Heart right ventricle (tissue), 16 donors: ENCODE results near the gene PTPRM. TPM values are rescaled to one million over a fixed set of nuclear protein-coding genes. Genes with fewer than 3 reads are reported as not detected.

Experiments used
- ATAC-seq, 8 donors: fragments of 200-7000 bp; cut with Tn5 transposase; one replicate each; pipeline ENCODE4 v1.9.1; 2020; ENCODE audit warnings: mild to moderate bottlenecking in 8 of 8, moderate library complexity in 8 of 8, moderate number of reproducible peaks in 1 of 8
- DNase-seq, 2 donors: peaks; one replicate each; pipeline ENCODE4 v3.0.0-alpha.2; 2020
- H3K27ac ChIP-seq, 10 donors: fragments of 200-600 bp; sonication (generic) in 2 of 10; one replicate each; pipeline versions ENCODE4 v1.5.0 to v1.8.0; 2020 to 2022; ENCODE audit warnings: mild to moderate bottlenecking in 3 of 10
- H3K27me3 ChIP-seq, 7 donors: fragments of 200-600 bp; one replicate each; pipeline ENCODE4 v1.8.0; 2021 to 2022; ENCODE audit warnings: mild to moderate bottlenecking in 2 of 7
- H3K36me3 ChIP-seq, 9 donors: fragments of 200-600 bp; sonication (generic) in 1 of 9; one replicate each; pipeline versions ENCODE4 v1.5.0 to v1.8.0; 2020 to 2022; ENCODE audit warnings: mild to moderate bottlenecking in 2 of 9
- H3K4me1 ChIP-seq, 9 donors: fragments of 200-600 bp; sonication (generic) in 1 of 9; one replicate each; pipeline versions ENCODE4 v1.5.0 to v1.8.0; 2020 to 2022; ENCODE audit warnings: mild to moderate bottlenecking in 4 of 9
- H3K4me3 ChIP-seq, 10 donors: fragments of 200-600 bp; sonication (generic) in 2 of 10; one replicate each; pipeline versions ENCODE4 v1.5.0 to v1.8.0; 2020 to 2022; ENCODE audit warnings: mild to moderate bottlenecking in 7 of 10, moderate library complexity in 2 of 10
- H3K9me3 ChIP-seq, 11 donors: fragments of 200-600 bp in 10 of 11; sonication (generic) in 2 of 11; one replicate each; pipeline versions ENCODE4 v1.5.0 to v1.8.0; 2013 to 2022; ENCODE audit warnings: mild to moderate bottlenecking in 2 of 11, control low read depth in 1 of 11, moderate library complexity in 1 of 11
- WGBS, 2 donors: extraction: QIAGEN DNeasy Blood & Tissue Kit; methylation state at CpG; one replicate each; pipeline ENCODE4 v1.1.7; 2013; ENCODE audit warnings: inconsistent platforms in 1 of 2; 5-methylcytosine and 5-hydroxymethylcytosine counted together
- intact Hi-C, 10 donors: fragments of 100-400 bp; cut with DNase I; formaldehyde crosslinking; loops; one replicate each; pipeline versions ENCODE4 v1.11.1 to v1.14.2; 2022
- polyA plus RNA-seq, 2 donors: library from polyadenylated mRNA; stranded (reverse); fragments of 200-250 nt; gene quantifications; one replicate each; pipeline ENCODE4 v1.2.3, GENCODE V29; 2013
- total RNA-seq, 10 donors: library from RNA; stranded (reverse); fragmentation: NEBNext Ultra II Directional in 3 of 10; extraction: Animal tissue kit (Norgen Biotek cat#: 25700) in 3 of 10; gene quantifications; one replicate each; pipeline versions ENCODE4 v1.2.1 to v1.2.4, GENCODE V29; 2021 to 2023
- TF ChIP-seq, protein P1 (sequence below), 9 donors: fragments of 200-600 bp; sonication (generic) in 2 of 9; IDR thresholded peaks; one replicate each; pipeline versions ENCODE4 v1.5.0 to v1.8.0; 2021 to 2022; ENCODE audit warnings: antibody characterized with exemption in 9 of 9, mild to moderate bottlenecking in 5 of 9, moderate library complexity in 1 of 9
- donor health status: Arrhythmogenic right ventricular cardiomyopathy.
- donor health status: ischemic (EF 13 %, LVEDD 7.1; RV severe dilation, severe dysfunction).
- donor health status: healthy with polysubstance abuse.
- donor health status: DM: no; HTN: yes; CAD: no.
- donor health status: DM: no; HTN: no; CAD: no.
- donor health status: ischemic (EF 25% LVEDD 6.9; RV normal size, moderate dysfunction).
- donor health status: ischemic (EF 25% LVEDD 5.7; RV mildly dilated, moderate dysfunction).
- donor health status: healthy.
- donor health status: DM: yes; HTN: yes; CAD: no.
- donor health status: Ischemic cardiomyopathy.
- donor health status: ischemic (EF 35%, LVEDD 5.7; RV mildly dilated, moderate dysfunction).
- donor health status: nonischemic (EF 11% LVEDD 7.7; RV severe dilation, severe dysfunction).
- donor health status: DM: yes; HTN: yes; CAD: no.
- donor health status: PGD.
- donor health status: ischemic (EF 29% LVEDD 5.4; RV normal size, mild dysfunction).
- donor health status: nonischemic (EF 23%, LVEDD 6.1; RV moderate dilation, normal function).

Gene PTPRM
- total and polyA plus RNA-seq, 12 donors: 81.7 to 170 (median 132) TPM

DNA sequence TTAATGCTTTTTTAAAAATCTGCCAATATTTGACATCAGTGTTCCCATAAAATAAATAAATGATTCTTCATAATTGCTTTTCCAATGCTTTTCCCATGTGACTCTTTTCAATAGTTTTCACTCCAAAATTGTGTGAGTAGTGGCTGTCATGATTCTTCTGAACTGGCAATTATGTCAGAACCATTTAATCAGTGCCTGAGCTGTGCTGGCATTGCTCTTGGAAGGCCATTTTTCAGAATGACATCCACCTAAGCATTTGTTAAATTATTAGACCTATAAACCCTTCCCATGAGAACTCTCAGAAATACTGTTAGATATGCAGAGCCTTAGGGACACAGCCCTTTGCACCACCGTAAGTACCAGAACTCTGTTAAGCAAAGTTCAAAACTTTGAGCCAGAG, 707.3 kb downstream of the PTPRM start:
- no peak overlapping the region for H3K27ac ChIP-seq
- no peak overlapping the region for H3K4me3 ChIP-seq
- TF ChIP-seq, protein P1, sequence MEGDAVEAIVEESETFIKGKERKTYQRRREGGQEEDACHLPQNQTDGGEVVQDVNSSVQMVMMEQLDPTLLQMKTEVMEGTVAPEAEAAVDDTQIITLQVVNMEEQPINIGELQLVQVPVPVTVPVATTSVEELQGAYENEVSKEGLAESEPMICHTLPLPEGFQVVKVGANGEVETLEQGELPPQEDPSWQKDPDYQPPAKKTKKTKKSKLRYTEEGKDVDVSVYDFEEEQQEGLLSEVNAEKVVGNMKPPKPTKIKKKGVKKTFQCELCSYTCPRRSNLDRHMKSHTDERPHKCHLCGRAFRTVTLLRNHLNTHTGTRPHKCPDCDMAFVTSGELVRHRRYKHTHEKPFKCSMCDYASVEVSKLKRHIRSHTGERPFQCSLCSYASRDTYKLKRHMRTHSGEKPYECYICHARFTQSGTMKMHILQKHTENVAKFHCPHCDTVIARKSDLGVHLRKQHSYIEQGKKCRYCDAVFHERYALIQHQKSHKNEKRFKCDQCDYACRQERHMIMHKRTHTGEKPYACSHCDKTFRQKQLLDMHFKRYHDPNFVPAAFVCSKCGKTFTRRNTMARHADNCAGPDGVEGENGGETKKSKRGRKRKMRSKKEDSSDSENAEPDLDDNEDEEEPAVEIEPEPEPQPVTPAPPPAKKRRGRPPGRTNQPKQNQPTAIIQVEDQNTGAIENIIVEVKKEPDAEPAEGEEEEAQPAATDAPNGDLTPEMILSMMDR (IDR thresholded peaks at IDR 0.05): no peak
- peaks cover 0 to 14% (median 0%) of the 10 kb centered on the region in 9 donors for H3K36me3 ChIP-seq
- H3K9me3 ChIP-seq: no peaks in the 10 kb centered on the region
- DNase-seq (no peak), ATAC-seq (no peak)
- intact Hi-C loops: no loop called here
- H3K4me1 ChIP-seq: no peaks in the 10 kb centered on the region
- WGBS, 2 donors: 94 to 98% methylated on average over 1 of the region's 1 CpG
- no peaks in the 10 kb centered on the region for H3K27me3 ChIP-seq

DNA sequence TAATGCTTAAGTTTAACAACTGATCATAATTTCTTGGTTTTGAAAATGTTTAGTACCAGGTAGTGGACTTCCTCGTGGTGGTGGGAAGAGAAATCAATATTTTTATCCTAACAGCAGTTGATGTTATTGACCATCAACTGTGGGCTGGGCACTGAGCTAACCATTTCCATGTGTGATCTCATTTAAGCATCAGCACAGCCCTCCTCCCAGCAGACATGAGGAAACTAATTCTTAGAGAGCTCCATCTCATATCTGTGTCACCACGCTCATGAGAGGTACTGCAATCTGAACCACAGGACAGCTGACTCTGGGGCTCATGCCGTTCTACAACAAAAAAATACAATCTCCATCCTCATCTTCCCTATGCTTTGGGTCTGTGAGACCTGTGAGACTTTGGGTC, 709.3 kb downstream of the PTPRM start:
- DNase-seq: no peak
- Histone ChIP-seq H3K9me3 (no peaks in the 10 kb centered on the region), H3K4me1 (no peaks in the 10 kb centered on the region), H3K36me3 (peaks cover 0 to 14% (median 0%) of the 10 kb centered on the region in 9 donors), H3K27me3 (no peaks in the 10 kb centered on the region), H3K27ac (no peak overlapping the region), H3K4me3 (no peak overlapping the region)
- no peak for ATAC-seq
- intact Hi-C loops: no loop called here
- WGBS, 2 donors: 95 to 96% methylated on average over 3 of the region's 3 CpGs
- TF ChIP-seq, protein P1 (IDR thresholded peaks at IDR 0.05): no peak

DNA sequence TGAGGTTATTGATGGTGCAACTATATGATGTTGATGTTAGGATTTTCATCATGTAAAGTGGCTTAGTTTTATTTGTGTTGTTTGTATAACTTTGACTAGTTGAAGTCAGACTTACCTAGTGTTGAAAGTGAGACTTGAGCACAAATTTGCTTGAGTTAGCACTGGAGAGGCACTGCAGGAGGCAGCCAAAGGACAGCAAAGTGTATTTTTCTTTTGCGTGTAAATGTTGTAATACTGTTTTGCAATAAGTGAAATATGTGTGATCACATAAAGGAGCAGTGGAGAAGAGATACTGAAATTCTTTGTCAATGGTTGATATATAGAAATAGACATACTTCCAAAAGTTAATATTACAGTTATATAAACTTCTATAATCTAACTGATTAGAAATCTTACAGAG, 710.2 kb downstream of the PTPRM start:
- no peak for ATAC-seq
- 25 to 54% methylated on average over 1 of the region's 1 CpG for WGBS, 2 donors

DNA sequence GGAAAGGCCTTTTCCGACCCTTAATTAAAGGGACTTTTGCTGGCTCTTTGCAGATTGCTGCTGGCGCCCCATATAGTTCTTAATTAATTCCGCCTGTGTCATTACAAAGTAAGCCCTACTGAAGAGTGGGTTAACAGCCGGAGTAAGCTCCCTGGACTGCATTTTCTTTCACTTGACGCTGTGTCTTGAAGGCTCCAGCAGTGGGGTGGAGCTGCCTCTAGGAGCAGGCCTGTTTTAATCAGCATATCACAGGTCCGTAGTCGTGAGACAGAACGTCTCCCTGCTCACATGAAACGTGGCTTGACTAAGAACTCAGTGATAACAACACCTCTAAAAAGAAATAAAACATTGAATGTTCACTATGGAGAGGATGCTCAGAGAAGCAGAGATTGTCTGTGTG, 712.2 kb downstream of the PTPRM start:
- no peak overlapping the region for H3K4me3 ChIP-seq
- ATAC-seq (no peak), DNase-seq (no peak)
- TF ChIP-seq, protein P1 (IDR thresholded peaks at IDR 0.05): no peak
- 82% methylated on average over 9 of the region's 9 CpGs for WGBS, 2 donors
- H3K36me3 ChIP-seq: peaks cover 0 to 10% (median 0%) of the 10 kb centered on the region in 9 donors
- peaks cover 0 to 9% (median 4%) of the 10 kb centered on the region in 9 donors for H3K4me1 ChIP-seq
- H3K27me3 ChIP-seq: no peaks in the 10 kb centered on the region
- H3K27ac ChIP-seq: no peak overlapping the region
- no peaks in the 10 kb centered on the region for H3K9me3 ChIP-seq
- intact Hi-C loops: no loop called here

More for the DNA sequence above, 710.2 kb downstream of the PTPRM start:
- H3K27ac ChIP-seq: no peak overlapping the region
- peaks cover 0 to 14% (median 0%) of the 10 kb centered on the region in 9 donors for H3K36me3 ChIP-seq
- no peak overlapping the region for H3K4me3 ChIP-seq
- no peaks in the 10 kb centered on the region for H3K9me3 ChIP-seq
- DNase-seq: no peak
- intact Hi-C loops: no loop called here
- TF ChIP-seq, protein P1 (IDR thresholded peaks at IDR 0.05): no peak
- no peaks in the 10 kb centered on the region for H3K4me1 ChIP-seq
- no peaks in the 10 kb centered on the region for H3K27me3 ChIP-seq
